HuH-7 (cell line): ENCODE data around the gene GLG1.
"Not testable (repeated sequence)": the region's sequence is repeated elsewhere in the genome, so short reads cannot be mapped to it uniquely, and the experiment has no call there.

Experiments
- DNase-seq: peaks from one replicate; pipeline ENCODE4 v3.0.0; 2011; ENCODE audit warnings: low spot score

Gene GLG1

DNA sequence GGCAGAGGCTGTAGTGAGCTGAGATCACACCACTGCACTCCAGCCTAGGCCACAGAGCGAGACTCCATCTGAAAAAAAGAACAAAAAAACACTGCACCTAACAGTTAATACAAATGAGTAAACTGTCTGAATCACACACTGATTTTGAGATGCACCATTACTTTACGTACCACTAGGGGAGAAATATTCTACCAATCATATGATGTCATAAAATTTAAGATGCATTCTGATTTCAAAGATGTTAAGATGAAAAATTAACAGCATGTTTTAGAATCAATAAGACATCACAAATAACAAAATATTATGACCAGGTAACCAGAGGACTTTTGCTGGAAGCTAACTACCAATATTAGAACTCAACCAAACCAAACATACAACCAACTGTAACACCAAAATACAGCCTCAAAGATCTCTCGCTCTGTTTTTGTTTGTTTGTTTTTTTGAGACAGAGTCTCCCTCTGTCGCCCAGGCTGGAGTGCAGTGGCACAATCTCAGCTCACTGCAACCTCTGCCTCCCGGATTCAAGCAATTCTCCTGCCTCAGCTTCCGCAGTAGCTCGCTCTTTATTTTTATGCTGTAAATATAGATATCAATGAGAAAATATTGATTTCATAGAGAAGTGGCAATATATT is 31.6 kb downstream of the GLG1 start:
- no peak for DNase-seq

DNA sequence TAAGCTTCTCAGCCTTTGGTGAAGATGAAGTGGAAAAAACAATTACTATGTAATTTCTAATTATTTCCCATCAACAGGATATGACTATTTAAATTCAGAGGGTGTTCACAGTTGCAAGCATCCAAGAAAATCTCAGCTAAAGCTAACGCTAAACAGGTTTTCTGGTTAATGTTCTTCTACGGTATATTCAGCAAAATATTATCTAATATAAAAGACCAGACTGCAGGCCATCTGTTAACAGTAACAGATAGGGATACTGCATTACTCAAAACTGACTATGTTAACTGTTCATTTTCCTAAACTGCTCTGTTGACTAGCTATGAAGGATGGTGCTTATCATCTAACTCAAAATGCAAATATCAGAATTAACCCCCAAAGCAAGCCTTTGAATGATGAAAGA is 32.8 kb downstream of the GLG1 start:
- DNase-seq: no peak

DNA sequence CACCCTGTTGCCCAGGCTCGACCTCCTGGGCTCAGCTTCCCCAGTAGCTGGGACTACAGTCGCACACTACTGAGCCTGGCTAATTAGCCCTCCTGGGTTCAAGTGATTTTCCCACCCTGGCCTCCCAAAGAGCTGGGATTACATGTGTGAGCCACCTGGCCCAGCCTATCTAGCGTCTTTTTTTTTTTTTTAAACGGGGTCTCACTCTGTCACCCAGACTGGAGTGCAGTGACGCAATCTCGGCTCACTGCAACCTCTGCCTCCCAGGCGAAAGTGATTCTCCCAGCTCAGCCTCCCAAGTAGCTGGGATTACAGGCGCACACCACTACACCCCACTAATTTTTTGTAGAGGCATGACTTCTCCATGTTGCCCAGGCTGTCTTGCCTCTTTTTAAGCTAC is 33.3 kb downstream of the GLG1 start:
- DNase-seq: no peak

DNA sequence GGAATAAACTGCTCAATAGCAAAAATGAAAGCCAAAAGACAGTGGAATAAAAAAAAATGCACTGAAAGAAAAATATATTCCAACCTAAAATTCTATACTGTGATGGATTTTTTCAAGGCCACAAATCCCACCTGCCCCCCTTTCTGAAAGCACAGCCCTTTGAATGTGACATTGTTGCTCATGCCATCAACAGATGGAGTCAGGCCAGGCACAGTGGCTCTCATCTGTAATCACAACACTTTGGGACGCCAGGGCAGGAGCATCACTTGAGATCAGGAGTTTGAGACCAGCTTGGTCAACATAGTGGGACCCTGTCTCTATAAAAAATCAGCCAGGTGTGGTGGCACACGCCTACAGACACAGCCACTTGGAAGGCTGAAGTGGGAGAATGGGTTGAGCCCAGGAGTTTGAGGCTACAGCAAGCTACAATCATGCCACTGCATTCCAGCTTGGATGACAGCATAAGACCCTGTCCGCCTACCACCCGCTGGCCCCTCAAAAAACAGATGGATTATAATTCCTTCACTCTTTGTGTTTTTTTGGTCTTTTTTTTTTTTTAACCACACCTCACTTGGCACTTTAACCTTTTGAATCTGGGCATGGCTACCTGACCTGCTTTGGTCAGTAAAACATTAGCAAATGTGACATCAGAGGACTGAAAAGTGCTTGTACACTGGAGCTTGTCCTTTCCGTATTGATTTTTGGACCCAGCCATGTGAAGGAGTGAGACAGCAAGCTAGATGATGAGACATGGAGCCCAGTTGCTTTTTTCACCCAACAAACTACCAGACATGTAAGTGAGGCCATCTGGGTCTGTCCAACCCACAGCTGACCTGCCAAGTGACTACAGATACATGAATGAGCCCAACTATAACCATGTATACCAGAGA is 36.3 kb downstream of the GLG1 start:
- peak; percentile 65 for DNase-seq

DNA sequence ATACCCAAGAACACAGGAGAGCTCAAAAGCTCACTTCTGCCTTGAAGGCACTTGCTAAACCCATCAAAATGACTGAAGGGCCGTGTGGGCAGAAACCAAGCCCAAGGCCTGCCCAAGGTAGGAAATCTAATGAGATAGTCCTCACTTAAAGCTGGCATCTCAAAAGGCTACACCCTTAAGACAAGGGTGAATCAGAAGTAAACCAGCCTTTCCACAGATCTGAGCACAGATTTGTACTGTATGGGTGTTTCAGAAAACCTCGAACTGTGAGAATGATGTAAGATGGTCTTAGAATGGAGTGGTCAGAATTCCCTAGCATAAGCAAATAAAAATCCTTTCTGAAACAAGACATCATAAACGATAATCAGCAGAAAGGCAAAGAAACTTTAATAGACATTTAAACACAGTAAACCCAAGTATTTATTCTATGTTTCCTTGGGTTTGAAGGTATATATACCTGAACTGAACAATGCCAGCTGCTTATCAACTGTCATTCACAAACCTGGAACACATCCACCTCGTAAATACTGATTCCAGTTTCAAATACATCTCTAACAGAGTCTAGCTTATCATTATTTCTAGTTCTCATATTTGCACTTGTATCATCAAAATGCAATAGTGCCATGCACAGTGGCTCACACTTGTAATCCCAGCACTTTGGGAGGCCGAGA is 37.8 kb downstream of the GLG1 start:
- DNase-seq: no peak

DNA sequence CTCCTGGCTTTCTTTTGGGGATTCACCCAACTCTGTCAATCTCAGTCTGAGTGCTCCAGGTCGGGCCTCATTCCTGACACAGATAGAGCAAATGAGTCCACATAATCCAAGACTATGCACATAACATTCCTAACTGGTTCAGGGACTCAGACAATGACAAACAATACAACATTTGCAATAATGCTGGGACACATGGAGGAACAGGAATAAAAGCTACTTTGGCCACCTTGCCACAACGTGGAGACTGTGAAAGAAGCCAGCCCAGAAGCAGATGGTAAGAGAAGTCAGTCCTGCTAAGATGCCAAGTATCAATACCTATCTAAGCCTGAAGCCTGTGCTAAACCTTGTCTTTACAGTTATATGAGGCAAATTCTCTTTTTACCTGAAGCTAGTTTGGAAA is 39.0 kb downstream of the GLG1 start:
- DNase-seq: no peak

DNA sequence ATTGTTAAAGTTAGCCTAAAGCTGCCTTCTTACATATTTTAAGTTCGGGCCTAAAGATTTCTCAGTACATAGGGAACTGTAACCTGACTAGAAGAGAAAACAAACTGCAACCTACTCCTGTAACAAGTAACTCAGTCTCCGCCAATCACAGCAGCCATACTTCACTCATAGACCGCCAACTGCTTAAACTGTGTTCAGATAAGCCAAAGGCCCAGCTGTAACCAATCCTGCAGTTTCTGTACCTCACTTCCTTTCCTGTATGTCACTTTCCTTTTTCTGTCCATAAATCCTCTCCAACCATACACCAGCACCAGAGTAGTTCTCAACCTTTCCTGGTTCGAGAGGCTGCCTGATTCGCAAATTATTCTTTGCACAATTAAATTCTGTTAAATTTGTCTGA is 41.5 kb downstream of the GLG1 start:
- DNase-seq: no peak

DNA sequence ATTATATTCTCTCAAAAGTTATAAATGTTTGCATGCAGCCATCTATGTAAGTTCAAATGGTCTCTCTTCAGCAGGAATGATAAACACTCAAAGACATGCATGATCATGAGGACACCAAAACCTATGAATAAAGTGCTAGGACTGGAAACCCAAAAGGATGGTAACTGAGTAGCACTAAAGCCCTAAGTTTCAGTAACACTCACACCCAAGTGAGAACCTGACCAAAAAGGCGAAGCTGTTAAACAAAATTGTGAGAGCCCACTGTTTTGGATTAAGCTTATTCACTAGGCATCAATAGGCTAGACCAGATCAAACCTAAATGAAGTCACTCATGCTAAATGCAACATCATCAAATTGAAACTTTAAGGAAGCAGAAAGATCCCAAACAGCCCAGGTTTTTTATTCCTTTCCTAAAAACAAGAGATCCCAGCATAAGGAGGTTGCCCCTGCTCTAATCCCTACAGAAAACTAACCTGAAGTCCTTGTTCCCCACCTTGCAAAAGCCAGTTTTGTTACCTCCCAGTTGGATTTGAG is 42.4 kb downstream of the GLG1 start:
- no peak for DNase-seq

DNA sequence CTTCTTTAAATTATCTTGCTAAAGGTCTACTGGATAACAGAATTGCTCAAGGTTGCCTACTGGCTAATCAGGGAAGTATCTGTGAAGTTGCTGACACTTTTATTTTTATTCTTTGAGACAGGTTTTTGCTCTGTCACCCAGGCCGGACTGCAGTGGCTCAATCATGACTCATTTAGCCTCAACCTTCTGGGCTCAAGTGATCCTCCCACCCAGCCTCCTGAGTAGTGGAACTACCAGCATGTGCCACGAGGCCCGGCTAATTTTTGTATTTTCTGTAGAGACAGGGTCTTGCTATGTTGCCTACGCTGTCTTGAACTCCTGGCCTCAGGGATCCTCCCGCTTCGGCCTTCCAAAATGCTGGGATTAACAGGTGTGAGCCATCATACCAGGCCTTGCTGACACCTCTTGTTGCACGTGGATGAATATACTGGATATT is 43.1 kb downstream of the GLG1 start:
- DNase-seq: no peak

DNA sequence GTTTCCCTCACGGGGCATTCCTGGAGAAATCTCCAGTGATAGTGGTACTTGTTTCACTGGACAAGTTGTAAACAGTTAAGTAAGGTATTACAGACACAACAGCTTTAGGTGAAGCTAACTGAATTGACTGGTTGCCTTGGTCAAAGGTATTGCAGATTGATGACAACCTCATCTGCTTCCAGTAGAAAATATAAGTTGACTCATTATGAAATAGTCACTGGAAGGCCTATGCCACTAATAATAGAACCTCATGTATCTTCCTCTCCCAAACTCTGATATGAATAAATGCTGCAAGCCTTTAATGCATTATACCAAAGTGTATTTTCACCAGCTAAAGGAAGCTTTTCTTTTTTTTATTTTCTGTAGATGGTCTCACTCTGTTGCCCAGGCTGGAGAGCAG is 44.8 kb downstream of the GLG1 start:
- DNase-seq: no peak

DNA sequence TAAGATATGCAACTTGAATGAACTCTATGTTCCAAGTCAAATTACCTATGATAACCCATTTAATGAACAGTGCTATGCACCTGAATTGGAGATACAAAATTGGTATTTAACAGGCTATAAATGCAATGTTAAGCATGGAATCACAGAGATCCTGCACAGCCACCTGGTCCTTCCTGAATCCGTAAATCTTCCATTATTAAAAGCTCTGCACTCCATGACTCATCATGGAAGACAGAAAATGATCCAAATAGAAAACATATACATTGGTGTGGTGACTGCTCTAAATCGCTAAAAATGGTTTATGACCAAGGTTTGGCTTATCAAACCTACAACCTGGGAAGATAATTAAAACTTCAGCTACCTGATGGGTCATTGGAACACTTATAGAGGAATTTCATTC is 45.3 kb downstream of the GLG1 start:
- no peak for DNase-seq

DNA sequence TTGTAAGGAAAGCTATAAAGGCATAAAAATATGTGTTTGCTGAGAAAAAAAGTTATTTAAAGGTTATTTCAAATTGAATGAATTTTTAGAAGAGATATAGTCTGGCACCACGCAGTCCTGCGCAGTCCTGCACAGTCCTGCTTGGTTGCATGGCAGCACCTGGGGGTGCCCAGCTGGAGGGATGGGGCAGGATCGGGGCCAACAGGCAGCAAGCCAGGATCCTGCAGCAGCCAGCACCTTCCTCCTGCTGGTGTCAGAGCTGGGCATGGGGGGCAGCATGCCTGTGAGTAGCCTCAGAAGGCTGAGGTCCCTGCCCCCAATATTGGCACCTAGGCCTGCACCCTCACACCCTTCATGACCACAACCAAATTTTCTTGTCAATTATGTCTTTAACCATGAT is 46.0 kb downstream of the GLG1 start:
- no peak for DNase-seq

DNA sequence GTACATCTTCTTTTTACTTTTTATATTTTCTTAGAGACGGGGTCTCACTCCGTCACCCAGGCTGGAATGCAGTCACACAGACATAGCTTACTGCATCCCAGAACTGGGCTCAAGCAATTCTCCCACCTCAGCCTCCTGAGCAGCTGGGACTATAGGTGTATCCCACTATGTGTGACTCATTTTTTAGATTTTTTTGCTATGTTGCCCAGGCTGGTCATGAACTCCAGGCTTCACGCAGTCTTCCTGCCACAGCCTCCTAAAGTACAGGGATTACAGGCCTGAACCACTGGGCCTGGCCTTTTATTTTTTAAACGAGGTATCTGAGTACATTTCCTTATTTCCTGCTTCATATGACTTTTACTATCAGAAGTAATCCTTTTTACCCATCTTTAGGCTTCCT is 48.0 kb downstream of the GLG1 start:
- no peak for DNase-seq

DNA sequence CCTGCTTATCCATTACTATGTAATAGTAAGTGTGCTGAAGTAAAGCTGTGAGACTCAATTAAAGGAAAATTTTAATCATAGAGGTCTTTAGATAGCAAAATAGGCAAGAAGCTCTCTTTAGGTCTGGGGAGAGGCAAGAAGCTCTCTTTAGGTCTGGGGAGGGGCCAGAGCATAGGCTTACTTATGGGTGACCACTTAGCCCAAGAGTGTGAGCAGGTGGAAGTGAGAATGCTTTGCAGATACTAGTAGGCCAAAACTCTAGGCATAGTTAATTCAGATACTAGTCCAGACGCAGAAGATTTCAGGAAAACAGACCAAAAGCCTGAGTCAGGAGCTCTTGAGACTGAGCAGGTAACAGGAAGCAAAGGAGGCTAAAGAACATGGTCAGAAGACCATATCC is 49.6 kb downstream of the GLG1 start:
- DNase-seq: no peak

DNA sequence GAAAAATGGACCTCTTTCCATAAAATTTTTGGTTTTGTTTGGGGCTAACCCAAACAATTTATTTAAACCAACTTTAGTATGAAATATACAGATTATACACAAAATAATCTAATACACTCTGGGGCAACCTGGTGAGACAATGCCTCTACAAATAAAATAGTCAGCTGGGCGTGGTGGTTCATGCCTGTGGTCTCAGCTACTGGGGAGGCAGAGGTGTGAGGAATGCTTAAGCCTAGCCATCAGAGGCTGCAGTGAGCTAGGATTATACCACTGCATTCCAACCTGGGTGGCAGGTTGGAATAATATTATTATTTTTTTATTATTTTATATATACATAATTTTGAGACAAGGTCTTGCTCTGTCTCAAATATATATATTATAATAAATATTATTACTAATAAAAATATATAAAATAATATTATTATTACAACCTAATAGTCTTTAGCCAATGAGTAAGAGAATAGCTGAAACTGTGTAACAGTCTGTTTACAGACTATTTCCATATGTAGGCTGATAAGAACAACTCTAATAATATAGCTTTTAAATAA is 50.5 kb downstream of the GLG1 start:
- no peak for DNase-seq

DNA sequence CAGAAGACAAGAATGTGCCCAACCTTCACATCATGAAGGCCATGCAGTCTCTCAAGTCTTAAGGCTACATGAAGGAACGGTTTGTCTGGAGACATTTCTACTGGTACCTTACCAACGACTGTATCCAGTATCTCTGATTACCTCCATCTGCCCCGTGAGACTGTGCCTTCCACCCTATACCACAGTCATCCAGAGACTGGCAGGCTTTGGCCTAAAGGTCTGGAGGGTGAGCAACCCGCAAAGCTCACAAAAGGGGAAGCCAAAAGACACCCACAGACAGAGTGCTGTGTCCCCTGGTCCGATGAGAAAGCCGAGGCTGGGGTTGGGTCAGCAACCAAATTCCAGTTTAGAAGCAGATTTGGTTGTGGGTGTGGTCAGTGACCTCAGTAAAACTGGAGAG is 54.6 kb downstream of the GLG1 start:
- DNase-seq: not testable (repeated sequence)

DNA sequence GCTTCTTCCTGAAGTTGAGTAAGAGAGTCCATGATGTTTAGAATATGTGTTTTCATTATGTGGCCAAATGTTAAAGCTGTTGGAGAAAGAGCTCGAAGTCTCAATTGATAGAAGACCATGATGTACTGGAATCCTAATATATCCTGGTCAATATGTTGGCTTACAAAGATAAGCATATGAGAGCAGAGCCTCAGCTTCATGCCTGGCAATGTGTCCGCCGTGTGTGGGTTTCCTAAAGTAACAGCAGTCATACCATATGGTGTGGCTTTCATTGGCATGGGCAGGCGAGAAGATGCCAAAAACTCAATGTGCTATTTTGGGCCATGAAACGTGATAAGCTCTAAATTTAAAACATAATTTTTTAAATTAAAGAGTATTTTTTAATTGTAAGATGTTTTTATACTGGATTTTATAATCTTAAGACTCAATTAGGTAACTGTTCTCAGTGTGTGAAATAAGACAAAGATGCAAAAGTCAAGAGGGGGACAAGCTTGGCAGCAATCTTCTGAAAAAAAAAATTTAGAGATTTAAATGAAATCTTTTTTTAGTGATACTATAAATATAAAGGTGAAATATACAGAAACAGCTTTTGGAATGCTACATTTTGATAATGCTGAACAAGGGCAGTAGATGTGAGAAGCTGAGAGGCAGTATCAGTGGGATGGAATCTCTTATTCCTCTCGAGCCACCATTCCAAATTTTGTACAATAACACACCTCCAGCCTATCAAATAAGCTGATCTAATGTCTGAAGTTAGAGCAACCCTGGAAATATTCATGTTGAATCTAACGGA is 56.5 kb downstream of the GLG1 start:
- DNase-seq: not testable (repeated sequence)

DNA sequence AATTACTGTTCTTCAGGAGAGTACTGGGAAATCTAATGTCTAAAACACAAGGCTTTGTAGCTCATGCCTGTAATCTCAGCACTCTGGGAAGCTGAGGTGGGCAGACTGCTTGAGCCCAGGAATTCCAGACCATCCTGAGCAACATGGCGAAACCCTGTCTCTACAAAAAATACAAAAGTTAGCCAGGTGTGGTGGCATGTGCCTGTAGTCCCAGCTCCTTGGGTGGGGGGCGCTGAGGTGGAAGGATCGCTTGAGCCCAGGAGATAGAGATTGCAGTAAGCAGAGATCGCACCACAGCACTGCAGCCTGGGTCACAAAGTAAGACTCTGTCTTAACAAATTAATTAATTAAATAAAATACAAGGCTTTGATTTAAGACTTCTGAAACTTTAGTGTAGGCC is 60.8 kb downstream of the GLG1 start:
- not testable (repeated sequence) for DNase-seq

DNA sequence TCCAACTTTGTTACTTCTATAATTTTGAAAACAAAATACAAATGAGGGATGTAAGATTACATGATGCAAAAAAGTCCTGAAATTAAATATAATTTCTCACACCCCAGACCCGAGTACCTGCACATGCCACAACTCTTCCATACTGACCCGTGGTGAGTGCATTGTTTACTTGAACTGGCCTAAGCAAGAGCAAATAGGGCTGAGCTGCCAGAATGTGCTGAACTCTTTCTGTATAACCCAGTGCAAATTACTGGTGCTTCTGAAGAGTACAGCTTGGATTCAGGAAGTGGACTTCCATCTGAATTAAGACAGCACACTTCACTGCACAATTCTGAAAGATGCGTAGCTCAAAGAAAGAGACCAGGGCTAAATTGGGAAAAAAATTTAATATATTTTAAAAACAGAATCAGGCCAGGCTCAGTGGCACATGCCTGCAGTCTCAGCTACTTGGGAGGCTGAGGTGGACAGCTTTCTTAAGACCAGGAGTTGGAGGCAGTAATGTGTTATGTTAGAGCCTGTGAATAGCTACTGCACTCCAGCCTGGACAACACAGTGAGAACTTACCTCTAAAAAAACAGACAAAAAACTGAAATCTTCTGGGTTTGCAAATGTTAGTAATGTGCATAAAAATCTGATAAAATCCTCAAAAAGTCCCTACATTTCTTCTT is 63.9 kb downstream of the GLG1 start:
- DNase-seq: not testable (repeated sequence)

DNA sequence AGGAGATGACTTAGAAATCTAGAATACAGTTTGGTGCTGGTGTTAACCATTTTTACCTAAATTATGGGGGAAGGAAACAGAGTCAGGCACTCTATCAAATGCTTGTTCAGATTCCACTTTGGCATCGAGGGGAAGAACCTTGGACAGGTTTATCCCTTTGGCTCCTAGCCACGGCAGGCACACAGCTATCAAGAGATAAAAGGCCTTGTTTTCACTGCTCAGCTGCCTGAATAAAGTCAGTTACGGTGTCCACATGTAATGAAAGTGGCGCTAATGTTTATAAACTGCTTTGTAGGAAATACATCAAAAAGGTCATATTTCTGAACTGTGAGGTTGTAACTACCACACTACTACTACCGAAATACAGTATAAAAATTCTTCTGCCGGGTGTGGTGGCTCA is 66.3 kb downstream of the GLG1 start:
- not testable (repeated sequence) for DNase-seq

DNA sequence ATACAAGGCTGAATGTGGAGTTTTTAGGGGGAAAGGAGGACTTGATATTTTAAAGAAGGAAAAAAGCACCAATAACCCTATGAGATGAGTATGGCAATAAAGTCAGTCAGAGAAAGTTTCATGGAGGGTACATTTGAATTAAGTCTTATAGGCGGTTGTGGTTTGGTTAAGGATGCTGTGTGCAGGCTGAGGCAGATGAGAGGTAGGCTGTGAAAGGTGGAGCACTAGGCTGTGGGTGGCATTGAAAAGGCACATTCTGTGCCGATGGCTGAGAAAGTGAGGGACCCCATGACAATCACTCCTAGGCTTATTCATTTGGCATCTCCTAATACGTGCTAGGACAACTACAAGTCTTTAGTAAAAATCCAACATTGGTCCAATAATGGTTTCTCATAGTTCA is 68.1 kb downstream of the GLG1 start:
- not testable (repeated sequence) for DNase-seq
